Karpas-422 (cell line): Measurements from ENCODE around the gene LY6G5B. TPM values are rescaled to one million over a fixed set of nuclear protein-coding genes. Genes with fewer than 3 reads are reported as not detected.
A peak's percentile ranks its signal among the peaks of the same experiment; 100 is the strongest.

Experiments used
- DNase-seq: peaks from one replicate; pipeline ENCODE4 v3.0.0-alpha.2; 2015
- H2AFZ ChIP-seq: fragments of 200-600 bp; sonication (generic); 2 replicates; pipeline ENCODE4 v1.6.1; 2014; ENCODE audit warnings: antibody characterized with exemption, low read length, mixed read lengths
- H3K27ac ChIP-seq: fragments of 200-600 bp; sonication (generic); 2 replicates; pipeline ENCODE4 v1.5.1; 2014; ENCODE audit warnings: mild to moderate bottlenecking, low read length, moderate library complexity
- H3K27me3 ChIP-seq: fragments of 200-600 bp; sonication (generic); 2 replicates; pipeline ENCODE4 v1.6.1; 2014; ENCODE audit warnings: low read length, mixed read lengths
- H3K36me3 ChIP-seq: fragments of 200-600 bp; sonication (generic); 2 replicates; pipeline ENCODE4 v1.6.1; 2014; ENCODE audit warnings: low read length, mixed read lengths; ENCODE audit not compliant: insufficient read depth
- H3K4me1 ChIP-seq: fragments of 200-600 bp; sonication (generic); 2 replicates; pipeline ENCODE4 v1.6.1; 2014; ENCODE audit warnings: mild to moderate bottlenecking, low read length, mixed read lengths
- H3K4me2 ChIP-seq: fragments of 200-600 bp; sonication (generic); 2 replicates; pipeline ENCODE4 v1.6.1; 2014; ENCODE audit warnings: low read length, low read depth, mild to moderate bottlenecking; ENCODE audit not compliant: poor library complexity, severe bottlenecking
- H3K4me3 ChIP-seq: fragments of 200-600 bp; sonication (generic); 2 replicates; pipeline ENCODE4 v1.5.1; 2014; ENCODE audit warnings: mild to moderate bottlenecking, antibody characterized with exemption, low read length, mixed read lengths
- H3K79me2 ChIP-seq: fragments of 200-600 bp; sonication (generic); 2 replicates; pipeline ENCODE4 v1.6.1; 2014; ENCODE audit warnings: mild to moderate bottlenecking, low read length, mixed read lengths
- H3K9ac ChIP-seq: fragments of 200-600 bp; sonication (generic); 2 replicates; pipeline ENCODE4 v1.6.0; 2014; ENCODE audit warnings: low read length
- H3K9me2 ChIP-seq: fragments of 200-600 bp; sonication (generic), shearing (Covaris generic); replicated peaks from 2 replicates; pipeline ENCODE4 v1.6.0; 2014; ENCODE audit warnings: mild to moderate bottlenecking, low read length, moderate library complexity; ENCODE audit not compliant: insufficient read depth
- H3K9me3 ChIP-seq: fragments of 300-700, 200-600 bp; sonication (generic); 2 replicates; pipeline ENCODE4 v1.6.1; 2014; ENCODE audit warnings: low read length, mixed read lengths
- H4K20me1 ChIP-seq: fragments of 200-600 bp; sonication (generic); 2 replicates; pipeline ENCODE4 v1.6.1; 2014; ENCODE audit warnings: mild to moderate bottlenecking, antibody characterized with exemption, low read length, low read depth; ENCODE audit not compliant: insufficient read depth
- small RNA-seq: library from RNA; depleted of rRNA; stranded (forward); fragments of <200 nt; gene quantifications from one replicate; pipeline ENCODE3, GENCODE V24; 2014
- total RNA-seq: library from RNA; depleted of rRNA; stranded (reverse); fragments of >200 nt; shearing (Covaris generic); gene quantifications from 2 replicates; pipeline ENCODE4 v1.2.3, GENCODE V29; 2014; ENCODE audit warnings: low replicate concordance; rRNA removed

Gene LY6G5B
- total RNA-seq, 1 experiment from 2014 or later, result 7.3 TPM

GRCh38 chr6:31722173-31722572 is 52.4 kb downstream of the LY6G5B start:
- no peaks in the 10 kb centered on the region for H3K9me3 ChIP-seq
- no peaks in the 10 kb centered on the region for H3K36me3 ChIP-seq
- H3K79me2 ChIP-seq, result no peaks in the 10 kb centered on the region
- H2AFZ ChIP-seq, result no peak overlapping the region
- H3K4me2 ChIP-seq, result no peak overlapping the region
- peaks cover 16% of the 10 kb centered on the region for H3K4me1 ChIP-seq
- H4K20me1 ChIP-seq, result no peaks in the 10 kb centered on the region
- H3K9me2 ChIP-seq, result no peaks in the 10 kb centered on the region
- H3K27me3 ChIP-seq, result no peaks in the 10 kb centered on the region
- DNase-seq, result no peak
- H3K9ac ChIP-seq, result no peak overlapping the region
- H3K27ac ChIP-seq, result no peak overlapping the region
- H3K4me3 ChIP-seq, result no peak overlapping the region

Small RNAs within 50 kb of the gene (small RNA-seq; reads per million reads assigned to genes)
- gene LY6G6D (not detected), gene MIR4646 (not detected), gene MIR6832 (not detected), gene RF00019 (not detected), gene SNORA38 (29.1 reads per million, percentile 98 among the genes with 10 or more reads in this experiment)

Other genes with a start within 250 kb of the LY6G5B start
- gene MICB, start 171.8 kb upstream of the LY6G5B start, total RNA-seq, result 13.2 and 15.7 TPM in 2 replicates
- not detected in 2 replicates for gene MCCD1, start 141.0 kb upstream of the LY6G5B start, total RNA-seq
- 412 and 561 TPM in 2 replicates for gene DDX39B, start 128.0 kb upstream of the LY6G5B start, total RNA-seq
- 15.2 and 34.9 TPM in 2 replicates for gene ATP6V1G2, start 123.4 kb upstream of the LY6G5B start, total RNA-seq
- 21.8 and 46.1 TPM in 2 replicates for gene NFKBIL1, start 122.4 kb upstream of the LY6G5B start, total RNA-seq
- 71.1 and 128 TPM in 2 replicates for gene LTA, start 97.7 kb upstream of the LY6G5B start, total RNA-seq
- 223 and 233 TPM in 2 replicates for gene TNF, start 94.4 kb upstream of the LY6G5B start, total RNA-seq
- gene LTB, start 87.6 kb upstream of the LY6G5B start, total RNA-seq, result 74.1 and 241 TPM in 2 replicates
- 5.1 and 6.6 TPM in 2 replicates for gene LST1, start 83.7 kb upstream of the LY6G5B start, total RNA-seq
- not detected in 2 replicates for gene NCR3, start 77.0 kb upstream of the LY6G5B start, total RNA-seq
- gene AIF1, start 54.7 kb upstream of the LY6G5B start, total RNA-seq, result 0.76 TPM in 1 of 2 replicates, not detected in the other
- 123 and 147 TPM in 2 replicates for gene PRRC2A, start 49.3 kb upstream of the LY6G5B start, total RNA-seq
- gene BAG6, start 17.3 kb upstream of the LY6G5B start, total RNA-seq, result 145 and 229 TPM in 2 replicates
- gene APOM, start 14.1 kb upstream of the LY6G5B start, total RNA-seq, result 6.7 and 7.6 TPM in 2 replicates
- gene C6orf47, start 9.2 kb upstream of the LY6G5B start, total RNA-seq, result 13.8 and 35.6 TPM in 2 replicates
- 18.6 and 26.2 TPM in 2 replicates for gene GPANK1, start 5.0 kb upstream of the LY6G5B start, total RNA-seq
- 178 and 212 TPM in 2 replicates for gene CSNK2B, start 3.9 kb upstream of the LY6G5B start, total RNA-seq
- 0.51 TPM in 1 of 2 replicates, not detected in the other for gene LY6G5C, start 11.1 kb downstream of the LY6G5B start, total RNA-seq
- 55.6 and 92.1 TPM in 2 replicates for gene ABHD16A, start 33.3 kb downstream of the LY6G5B start, total RNA-seq
- not detected in 2 replicates for gene LY6G6F, start 36.9 kb downstream of the LY6G5B start, total RNA-seq
- not detected in 2 replicates for gene LY6G6D, start 45.4 kb downstream of the LY6G5B start, total RNA-seq
- not detected in 2 replicates for gene LY6G6C, start 51.8 kb downstream of the LY6G5B start, total RNA-seq
- gene MPIG6B, start 53.4 kb downstream of the LY6G5B start, total RNA-seq, result not detected in 2 replicates
- 13.3 and 24.0 TPM in 2 replicates for gene DDAH2, start 59.3 kb downstream of the LY6G5B start, total RNA-seq
- 385 and 405 TPM in 2 replicates for gene CLIC1, start 66.6 kb downstream of the LY6G5B start, total RNA-seq
- 30.5 and 58.4 TPM in 2 replicates for gene MSH5, start 70.0 kb downstream of the LY6G5B start, total RNA-seq
- 1.8 and 14.0 TPM in 2 replicates for gene SAPCD1, start 92.7 kb downstream of the LY6G5B start, total RNA-seq
- 0.29 and 0.34 TPM in 2 replicates for gene VWA7, start 107.4 kb downstream of the LY6G5B start, total RNA-seq
- gene VARS1, start 125.8 kb downstream of the LY6G5B start, total RNA-seq, result 38.0 and 43.0 TPM in 2 replicates
- gene LSM2, start 137.0 kb downstream of the LY6G5B start, total RNA-seq, result 44.9 and 57.4 TPM in 2 replicates
- 0.72 TPM in 1 of 2 replicates, not detected in the other for gene HSPA1L, start 145.3 kb downstream of the LY6G5B start, total RNA-seq
- 0.32 TPM in 1 of 2 replicates, not detected in the other for gene HSPA1A, start 145.6 kb downstream of the LY6G5B start, total RNA-seq
- gene HSPA1B, start 157.8 kb downstream of the LY6G5B start, total RNA-seq, result 78.6 and 143 TPM in 2 replicates
- 23.7 and 38.7 TPM in 2 replicates for gene NEU1, start 192.8 kb downstream of the LY6G5B start, total RNA-seq
- gene SLC44A4, start 209.0 kb downstream of the LY6G5B start, total RNA-seq, result not detected in 2 replicates
- gene EHMT2, start 227.7 kb downstream of the LY6G5B start, total RNA-seq, result 40.0 and 79.0 TPM in 2 replicates
- gene ZBTB12, start 232.1 kb downstream of the LY6G5B start, total RNA-seq, result 13.3 and 26.3 TPM in 2 replicates